ENCODE results near the gene NAA15.
"Not testable (repeated sequence)": the region's sequence is repeated elsewhere in the genome, so short reads cannot be mapped to it uniquely, and the experiment has no call there.

- TF ChIP-seq CTCF (conservative IDR thresholded peaks at IDR 0.05; ENCODE audit: low read length); EZH2phosphoT487 (IDR thresholded peaks at IDR 0.05; ENCODE audit: borderline replicate concordance): not testable (repeated sequence)
These were observed 21.2 kb downstream of the NAA15 start for GRCh38 chr4:139322541-139322940.

Data from Loucy (cell line).